ENCODE data around the gene TRPV6. TPM values are rescaled to one million over a fixed set of nuclear protein-coding genes. Genes with fewer than 3 reads are reported as not detected.

The TRPV6 gene
- polyA plus RNA-seq (2013, experiment 1 of 2; ENCODE audit: insufficient read length): not detected
- not detected for polyA plus RNA-seq (2013, experiment 2 of 2; ENCODE audit: insufficient read length)

DNA sequence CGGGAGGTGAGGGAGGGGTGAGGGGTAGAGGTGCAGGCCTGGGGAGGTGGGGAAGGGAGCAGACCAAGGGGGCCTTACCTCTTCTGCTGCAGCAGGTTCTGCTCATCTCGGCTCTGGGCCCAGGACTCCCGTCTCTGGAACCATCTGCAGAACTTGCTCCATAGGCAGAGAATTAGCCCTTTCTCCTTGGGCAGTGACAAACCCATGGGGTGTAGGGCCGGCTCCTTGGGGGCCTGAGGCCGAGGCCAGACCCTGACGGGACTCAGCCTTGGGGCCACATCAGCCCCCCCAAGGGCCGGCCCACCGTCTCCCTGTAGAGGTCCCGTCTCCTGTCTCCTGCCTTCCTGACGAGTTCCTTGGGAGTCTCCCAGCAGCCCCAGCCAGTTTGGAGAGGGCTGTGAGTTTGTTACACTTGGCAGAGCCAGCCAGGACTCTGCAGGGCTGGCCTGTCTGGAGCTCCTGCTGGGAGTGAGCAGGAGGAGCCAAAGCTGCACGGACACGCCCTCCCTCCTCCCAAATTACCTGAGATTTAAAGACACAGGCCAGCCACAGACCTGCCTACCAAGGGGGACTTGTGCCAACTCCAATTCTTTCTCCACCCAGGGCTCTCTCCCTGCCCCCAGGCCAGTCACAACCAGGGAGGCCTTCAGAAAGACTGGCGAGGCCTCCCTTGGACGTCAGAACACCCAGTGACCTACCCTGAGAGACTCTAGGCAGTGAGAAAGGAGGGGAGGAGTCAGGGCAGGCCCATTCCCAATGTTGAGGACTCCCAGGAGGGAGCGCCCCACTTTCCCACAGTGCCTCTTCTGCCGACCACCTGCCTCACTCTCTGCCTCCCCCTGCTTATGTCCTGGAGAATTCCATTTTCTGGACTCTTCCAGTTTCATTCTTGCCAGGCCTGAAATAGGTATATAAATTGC, at the start of gene TRPV6:
TRPV6 (minus strand) TSS at position 435 of the 920 bp plus-strand sequence.
- DNase-seq: no peak

- DNase-seq: no peak
Measured at GRCh38 chr7:142934056-142934455, 48.5 kb upstream of the TRPV6 start.

DNA sequence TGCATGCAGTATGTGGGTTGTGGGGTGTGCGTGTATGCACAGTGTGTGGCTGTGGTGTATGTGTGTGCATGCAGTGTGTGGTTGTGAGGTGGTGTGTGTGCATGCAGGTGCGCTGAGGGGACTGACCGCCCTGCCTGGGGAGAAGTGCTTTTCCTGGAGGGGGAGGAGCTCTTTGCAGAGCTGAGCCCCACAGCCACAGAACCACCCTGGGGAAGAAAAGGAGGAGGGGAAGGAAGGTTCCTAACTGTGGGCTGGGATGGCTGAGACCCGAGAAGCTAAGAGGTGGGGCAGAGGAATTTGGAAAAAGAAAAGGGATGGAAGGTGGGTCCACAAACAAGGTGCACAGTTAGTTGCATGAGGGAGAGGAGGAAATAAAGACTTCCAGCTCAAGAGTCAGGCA, 48.1 kb upstream of the TRPV6 start, which contains the start of gene TRPV5:
TRPV5 (minus strand) TSS at position 123 of the 400 bp plus-strand sequence. CDS start 287 bp downstream, outside the sequence.
- no peak for DNase-seq

- DNase-seq: no peak
Measured at GRCh38 chr7:142933092-142933475, 47.5 kb upstream of the TRPV6 start.

- DNase-seq: no peak
Measured at GRCh38 chr7:142932386-142933091, 47.0 kb upstream of the TRPV6 start.

GRCh38 chr7:142930126-142930730, 44.7 kb upstream of the TRPV6 start:
- DNase-seq: no peak

- DNase-seq: no peak
Measured at GRCh38 chr7:142927949-142928348, 42.4 kb upstream of the TRPV6 start.

DNA sequence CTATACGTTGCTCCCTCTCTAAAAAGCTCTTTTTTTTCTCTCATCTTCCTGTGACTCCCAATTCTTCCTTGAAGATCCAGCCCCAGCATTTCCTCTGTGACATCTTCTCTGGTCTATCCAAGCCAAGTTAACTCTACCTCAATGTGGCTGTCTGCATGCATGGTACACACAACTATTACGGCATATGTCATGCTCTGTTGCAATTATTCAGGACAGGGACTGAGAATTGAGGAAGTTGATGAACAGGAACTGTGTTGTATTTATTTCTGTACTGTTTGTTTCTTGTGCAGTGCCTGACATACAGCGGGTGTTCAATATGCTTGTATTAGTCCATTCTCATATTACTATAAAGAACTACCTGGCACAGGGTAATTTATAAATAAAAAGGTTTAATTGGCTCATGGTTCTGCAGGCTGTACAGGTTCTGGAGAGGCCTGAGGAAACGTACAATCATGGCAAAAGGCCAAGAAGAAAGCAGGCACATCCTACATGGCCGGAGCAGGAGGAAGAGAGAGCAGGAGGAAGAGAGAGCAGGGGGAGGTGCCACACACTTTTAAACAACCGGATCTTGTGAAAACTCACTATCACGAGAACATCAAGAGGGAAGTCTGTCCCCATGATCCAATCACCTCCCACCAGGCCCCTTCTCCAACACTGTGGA, 41.7 kb upstream of the TRPV6 start:
- DNase-seq: no peak

- DNase-seq: no peak
Measured at GRCh38 chr7:142925413-142925812, 39.9 kb upstream of the TRPV6 start.

GRCh38 chr7:142923391-142923790, 37.8 kb upstream of the TRPV6 start:
- DNase-seq: no peak

DNA sequence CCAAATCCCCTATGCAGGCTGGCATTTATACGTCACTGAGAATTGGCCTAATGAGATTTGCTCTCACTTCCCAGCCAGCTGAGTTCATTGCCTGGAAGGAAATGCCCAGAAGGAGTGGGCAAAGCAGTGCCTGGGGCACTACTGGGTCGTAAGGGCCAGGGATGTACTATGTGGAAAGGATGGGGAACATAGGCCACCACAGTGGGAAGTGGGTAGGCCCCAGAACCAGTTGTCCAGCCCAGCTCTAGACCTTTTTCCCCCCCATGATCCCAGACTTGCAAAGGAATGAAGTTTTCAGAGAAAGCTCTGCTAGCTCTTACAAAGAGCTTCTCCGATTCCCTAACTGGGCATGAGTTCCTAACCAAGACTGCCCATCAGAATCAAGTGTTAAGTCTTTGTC, 34.1 kb upstream of the TRPV6 start:
- no peak for DNase-seq

- DNase-seq: no peak
Measured at GRCh38 chr7:142918901-142919300, 33.4 kb upstream of the TRPV6 start.

- DNase-seq: no peak
Measured at GRCh38 chr7:142917447-142917846, 31.9 kb upstream of the TRPV6 start.

DNA sequence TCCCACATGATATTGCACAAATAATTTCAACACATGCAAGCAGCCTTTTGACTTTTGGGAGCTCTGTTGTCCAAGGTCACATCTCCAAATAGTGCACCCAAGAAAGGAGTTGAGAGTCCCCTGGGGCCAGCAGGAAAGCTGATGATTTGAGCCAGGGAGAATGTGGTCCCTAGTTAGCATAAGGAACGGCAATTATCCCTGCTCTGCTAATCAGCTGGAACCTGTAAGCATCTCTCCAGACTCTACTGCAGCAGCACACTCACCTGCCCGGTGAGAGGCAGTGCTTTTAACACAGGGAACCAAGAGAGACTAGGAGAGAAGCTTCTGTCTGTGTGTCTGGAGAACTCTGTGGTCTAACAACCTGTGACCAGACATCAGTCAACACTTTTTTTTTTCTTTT, 31.0 kb upstream of the TRPV6 start:
- DNase-seq: no peak

DNA sequence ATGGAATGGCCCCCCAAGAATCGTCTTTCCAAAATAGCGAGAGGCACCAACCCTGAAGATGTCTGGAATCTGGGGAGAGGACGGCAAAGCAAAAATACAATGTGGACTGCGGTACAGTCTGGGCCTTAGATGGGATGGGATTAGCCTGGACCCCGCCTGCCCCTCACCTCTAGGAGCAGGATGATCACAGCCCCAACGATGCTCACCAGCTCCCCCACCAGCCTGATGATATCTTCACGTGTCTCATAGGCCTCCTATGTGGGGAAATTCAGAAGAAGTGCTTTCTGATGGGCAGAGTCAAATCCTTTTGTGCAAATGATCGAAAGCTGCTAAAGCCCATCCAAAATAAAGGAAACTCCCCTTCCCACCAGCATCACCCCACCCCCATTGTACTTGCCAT, 29.8 kb upstream of the TRPV6 start:
- DNase-seq: no peak

DNA sequence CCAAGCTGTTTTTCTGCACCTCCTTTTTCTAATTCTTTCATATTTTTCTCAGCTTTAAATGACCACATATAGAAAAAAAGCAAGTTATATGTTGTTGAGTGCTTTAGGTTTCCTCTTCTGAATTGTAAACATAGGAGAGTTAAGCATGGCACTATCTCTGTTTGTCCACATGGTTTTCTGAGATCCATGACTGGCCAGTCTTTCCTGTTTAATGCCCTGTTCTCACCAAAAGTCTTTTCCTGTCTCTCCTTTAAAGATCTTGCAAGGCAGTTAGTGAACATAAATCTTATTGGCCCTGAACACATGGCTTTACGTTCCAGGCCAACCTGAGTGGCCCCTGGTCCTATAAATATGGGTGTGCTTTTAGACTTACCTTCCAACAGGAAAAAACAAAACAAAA, 28.6 kb upstream of the TRPV6 start:
- DNase-seq: no peak

DNA sequence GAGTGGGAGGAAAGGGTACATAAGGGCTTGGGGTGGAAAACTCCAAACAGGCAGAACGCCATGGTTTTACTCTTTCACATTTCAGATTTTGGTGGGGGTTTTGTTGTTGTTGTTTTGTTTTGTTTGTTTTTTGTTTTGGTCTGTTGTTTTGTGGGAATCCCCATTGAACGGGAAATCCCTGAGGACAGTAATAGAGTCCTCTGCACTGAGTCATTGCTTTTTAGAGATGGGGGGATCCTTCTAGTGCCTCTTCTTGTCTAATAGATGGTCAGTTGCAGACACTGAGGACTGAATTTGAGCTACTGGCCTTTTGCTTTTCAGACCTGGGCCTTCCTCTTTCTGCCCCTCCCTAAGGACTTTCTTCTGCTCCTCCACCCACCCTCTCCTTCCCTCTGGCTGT, 28.0 kb upstream of the TRPV6 start:
- DNase-seq: no peak

GRCh38 chr7:142913051-142913450, 27.5 kb upstream of the TRPV6 start:
- no peak for DNase-seq

GRCh38 chr7:142910481-142910880, 24.9 kb upstream of the TRPV6 start:
- no peak for DNase-seq

- DNase-seq: no peak
Measured at GRCh38 chr7:142910031-142910433, 24.5 kb upstream of the TRPV6 start.

- no peak for DNase-seq
Measured at GRCh38 chr7:142908921-142909890, 23.7 kb upstream of the TRPV6 start.

Data from fibroblast of skin of abdomen (primary cell).